HEK293 (cell line): ENCODE results near the gene NME3.

Experiments used
- CTCF ChIA-PET: fragments of 350-600 bp; formaldehyde crosslinking; extraction: SDS; loops from one replicate; lab custom pipeline; 2021; ENCODE audit warnings: antibody characterized with exemption; lab: Yijun Ruan, JAX
- POLR2A ChIA-PET: fragments of 300-600 bp; formaldehyde crosslinking; extraction: SDS; loops from one replicate; lab custom pipeline; 2020; ENCODE audit warnings: antibody characterized with exemption, inconsistent platforms; lab: Yijun Ruan, JAX
- H3K27ac ChIP-seq: fragments of 200-500 bp; sonication (Bioruptor generic); 2 replicates; pipeline ENCODE4 v1.5.1; 2014; ENCODE audit warnings: low read depth, low read length, control low read depth, inconsistent platforms; ENCODE audit errors: extremely low read depth
- H3K36me3 ChIP-seq, 2 experiments: fragments of 200-500 bp in 1 of 2; sonication (Bioruptor generic) in 1 of 2; 1 replicate in 1 of 2; 2 replicates in 1 of 2; pipeline ENCODE4 v1.5.1; 2014 to 2017; ENCODE audit warnings: inconsistent platforms in 2 of 2, low read length in 2 of 2; ENCODE audit not compliant: control insufficient read depth in 2 of 2, insufficient read depth in 1 of 2
- H3K4me1 ChIP-seq: fragments of 200-500 bp; sonication (Bioruptor generic); 2 replicates; pipeline ENCODE4 v1.5.1; 2014; ENCODE audit warnings: mild to moderate bottlenecking, low read length, inconsistent platforms; ENCODE audit not compliant: control insufficient read depth, insufficient read depth
- H3K4me3 ChIP-seq: 2 replicates; pipeline ENCODE4 v1.5.1; 2011; ENCODE audit warnings: low read depth, mild to moderate bottlenecking, control low read depth, low read length, moderate library complexity
- H3K9me3 ChIP-seq: fragments of 200-500 bp; sonication (Bioruptor generic); 2 replicates; pipeline ENCODE4 v1.5.1; 2014; ENCODE audit warnings: low read depth, low read length, inconsistent platforms; ENCODE audit not compliant: control insufficient read depth, insufficient read depth
- AEBP2 ChIP-seq: fragments of 450-650 bp; formaldehyde crosslinking; IDR thresholded peaks from 2 replicates; pipeline ENCODE4 v1.5.1; 2016; ENCODE audit warnings: missing biosample characterization, missing genetic modification characterization, borderline replicate concordance
- CTCF ChIP-seq: fragments of 450-650 bp; formaldehyde crosslinking; IDR thresholded peaks from 2 replicates; pipeline ENCODE4 v1.5.1; 2016; ENCODE audit warnings: missing biosample characterization, missing genetic modification characterization
- GLIS2 ChIP-seq: fragments of 450-650 bp; formaldehyde crosslinking; IDR thresholded peaks from 2 replicates; pipeline ENCODE4 v1.5.1; 2016; ENCODE audit warnings: missing biosample characterization, missing genetic modification characterization
- KLF1 ChIP-seq: fragments of 450-650 bp; formaldehyde crosslinking; IDR thresholded peaks from 2 replicates; pipeline ENCODE4 v1.5.1; 2016; ENCODE audit warnings: missing biosample characterization, missing genetic modification characterization
- KLF17 ChIP-seq: fragments of 450-650 bp; formaldehyde crosslinking; IDR thresholded peaks from 2 replicates; pipeline ENCODE4 v1.5.1; 2016; ENCODE audit warnings: missing biosample characterization, missing genetic modification characterization
- KLF8 ChIP-seq: fragments of 450-650 bp; formaldehyde crosslinking; IDR thresholded peaks from 2 replicates; pipeline ENCODE4 v1.5.1; 2016; ENCODE audit warnings: missing biosample characterization, missing genetic modification characterization
- KLF9 ChIP-seq: fragments of 450-650 bp; formaldehyde crosslinking; IDR thresholded peaks from 2 replicates; pipeline ENCODE4 v1.5.1; 2016; ENCODE audit warnings: missing biosample characterization, missing genetic modification characterization, low read depth
- MZF1 ChIP-seq: fragments of 450-650 bp; formaldehyde crosslinking; IDR thresholded peaks from 2 replicates; pipeline ENCODE4 v1.5.1; 2017; ENCODE audit warnings: missing biosample characterization, missing genetic modification characterization, borderline replicate concordance
- TSHZ1 ChIP-seq: fragments of 450-650 bp; formaldehyde crosslinking; IDR thresholded peaks from 2 replicates; pipeline ENCODE4 v1.5.1; 2016; ENCODE audit warnings: missing biosample characterization, missing genetic modification characterization, borderline replicate concordance
- ZBTB26 ChIP-seq: fragments of 450-650 bp; formaldehyde crosslinking; optimal IDR thresholded peaks from 2 replicates; pipeline ENCODE3; 2016; ENCODE audit warnings: missing biosample characterization, mild to moderate bottlenecking, missing genetic modification characterization
- ZFHX2 ChIP-seq: fragments of 450-650 bp; formaldehyde crosslinking; conservative IDR thresholded peaks from 2 replicates; pipeline ENCODE4 v1.5.1; 2016; ENCODE audit warnings: missing biosample characterization, missing genetic modification characterization
- ZFP69B ChIP-seq: fragments of 450-650 bp; formaldehyde crosslinking; IDR thresholded peaks from 2 replicates; pipeline ENCODE4 v1.5.1; 2016; ENCODE audit warnings: missing biosample characterization, missing genetic modification characterization
- ZNF133 ChIP-seq: fragments of 450-650 bp; formaldehyde crosslinking; IDR thresholded peaks from 2 replicates; pipeline ENCODE4 v1.5.1; 2016; ENCODE audit warnings: missing biosample characterization, missing genetic modification characterization
- ZNF16 ChIP-seq: fragments of 450-650 bp; formaldehyde crosslinking; IDR thresholded peaks from 2 replicates; pipeline ENCODE4 v1.5.1; 2016; ENCODE audit warnings: low read depth, missing biosample characterization, missing genetic modification characterization
- ZNF23 ChIP-seq: fragments of 450-650 bp; formaldehyde crosslinking; IDR thresholded peaks from 2 replicates; pipeline ENCODE4 v1.5.1; 2016; ENCODE audit warnings: missing biosample characterization, missing genetic modification characterization, borderline replicate concordance
- ZNF449 ChIP-seq: fragments of 450-650 bp; formaldehyde crosslinking; IDR thresholded peaks from 2 replicates; pipeline ENCODE4 v1.5.1; 2017; ENCODE audit warnings: missing biosample characterization, mild to moderate bottlenecking, missing genetic modification characterization, moderate library complexity
- ZNF48 ChIP-seq: fragments of 450-650 bp; formaldehyde crosslinking; IDR thresholded peaks from 2 replicates; pipeline ENCODE4 v1.5.1; 2016; ENCODE audit warnings: missing biosample characterization, missing genetic modification characterization
- ZNF548 ChIP-seq: fragments of 450-650 bp; formaldehyde crosslinking; IDR thresholded peaks from 2 replicates; pipeline ENCODE4 v1.5.1; 2016; ENCODE audit warnings: missing biosample characterization, missing genetic modification characterization
- ZNF549 ChIP-seq: fragments of 450-650 bp; IDR thresholded peaks from 2 replicates; pipeline ENCODE4 v1.5.1; 2018; ENCODE audit warnings: missing biosample characterization, missing genetic modification characterization, mild to moderate bottlenecking, inconsistent platforms, moderate library complexity
- ZNF558 ChIP-seq: fragments of 450-650 bp; formaldehyde crosslinking; IDR thresholded peaks from 2 replicates; pipeline ENCODE4 v1.5.1; 2016; ENCODE audit warnings: missing biosample characterization, missing genetic modification characterization
- ZNF600 ChIP-seq: fragments of 450-650 bp; formaldehyde crosslinking; IDR thresholded peaks from 2 replicates; pipeline ENCODE4 v1.5.1; 2016; ENCODE audit warnings: missing biosample characterization, missing genetic modification characterization
- ZNF76 ChIP-seq: fragments of 450-650 bp; formaldehyde crosslinking; IDR thresholded peaks from 2 replicates; pipeline ENCODE4; 2016; ENCODE audit warnings: low read depth, missing biosample characterization, missing genetic modification characterization, borderline replicate concordance
- ZNF830 ChIP-seq: fragments of 450-650 bp; IDR thresholded peaks from 2 replicates; pipeline ENCODE4 v1.5.0; 2018; ENCODE audit warnings: missing biosample characterization, missing genetic modification characterization, low read depth, mild to moderate bottlenecking, moderate library complexity
- ZNF843 ChIP-seq: fragments of 450-650 bp; formaldehyde crosslinking; IDR thresholded peaks from 2 replicates; pipeline ENCODE4 v1.5.1; 2016; ENCODE audit warnings: missing biosample characterization, missing genetic modification characterization

NME3 gene

GRCh38 chr16:1789643-1790045 lies 18.3 kb upstream of the NME3 start:
- Histone ChIP-seq H3K27ac (no peak overlapping the region), H3K36me3 (peaks cover 3 to 56% of the 10 kb centered on the region in 2 experiments; a peak in 2 of 3 replicates), H3K4me3 (no peak overlapping the region), H3K9me3 (no peaks in the 10 kb centered on the region), H3K4me1 (no peaks in the 10 kb centered on the region)
- ChIA-PET POLR2A (interaction anchor here (1.5 kb wide), 1 partner anchor 366 kb away, joined by 3 read pairs; the partner anchor contains the start of gene TRAF7), CTCF (interaction anchor here (0.7 kb wide), 1 partner anchor 37 kb away, joined by 4 read pairs; no protein-coding TSS in a partner anchor)
- TF ChIP-seq GLIS2 (0 out of 2 replicates have a peak, but pooled peaks have one; percentile 16), MZF1 (tag by site-specific recombination) (no peak), KLF9 (tag by site-specific recombination) (peak; percentile 28; the same call in 1 of the 2 replicates), ZBTB26 (tag by site-specific recombination) (no peak), ZNF549 (tag by site-specific recombination) (no peak), ZFHX2 (0 out of 2 replicates have a peak, but pooled peaks have one; percentile 30), KLF17 (peak; percentile 51; the same call in 1 of the 2 replicates), ZFP69B (no peak), ZNF133 (no peak), TSHZ1 (tag by site-specific recombination) (no peak), ZNF16 (no peak), AEBP2 (tag by site-specific recombination) (no peak), ZNF48 (no peak), KLF8 (tag by site-specific recombination) (peak; percentile 78; the same call in 1 of the 2 replicates), KLF1 (tag by site-specific recombination) (peak; percentile 100)

- POLR2A ChIA-PET: interaction anchor here (1.5 kb wide), 2 partner anchors 11 to 367 kb away, joined by 3 read pairs; partner anchors contain the start of gene TRAF7
- H3K4me1 ChIP-seq: 0 out of 2 replicates have a peak, but pooled peaks cover 2% of the 10 kb centered on the region
- H3K36me3 ChIP-seq: peaks cover 11 to 60% of the 10 kb centered on the region in 2 experiments; a peak in 2 of 3 replicates
- H3K9me3 ChIP-seq: no peaks in the 10 kb centered on the region
- no peak for TF ChIP-seq ZNF23 (tag by site-specific recombination)
- peak; percentile 99 for TF ChIP-seq ZNF449 (tag by site-specific recombination)
- no peak for TF ChIP-seq ZNF843 (tag by site-specific recombination)
- no peak for TF ChIP-seq CTCF (tag by site-specific recombination)
- TF ChIP-seq ZNF548 (tag by site-specific recombination): no peak
- TF ChIP-seq ZNF558 (tag by site-specific recombination): no peak
- TF ChIP-seq ZNF600 (tag by site-specific recombination): peak; percentile 58; the same call in 1 of the 2 replicates
- no peak for TF ChIP-seq ZNF76 (tag by site-specific recombination)
- TF ChIP-seq ZNF830 (tag by site-specific recombination): no peak
- H3K4me3 ChIP-seq: no peak overlapping the region
- CTCF ChIA-PET: interaction anchor here (0.7 kb wide), 1 partner anchor 36 kb away, joined by 4 read pairs; no protein-coding TSS in a partner anchor
- H3K27ac ChIP-seq: no peak overlapping the region
Observed at GRCh38 chr16:1788708-1789100, 17.4 kb upstream of the NME3 start.
